Fibroblast of lung (primary cell): ENCODE measurements around the gene THUMPD1. TPM values are rescaled to one million over a fixed set of nuclear protein-coding genes. Genes with fewer than 3 reads are reported as not detected.

Source experiments
- DNase-seq, 2 donors: peaks; one replicate each; pipeline versions ENCODE4 v3.0.0 to v3.0.0-alpha.2; 2010; ENCODE audit warnings: low read depth in 2 of 2
- H2AFZ ChIP-seq: 2 replicates; pipeline ENCODE4 v1.5.1; 2012; ENCODE audit warnings: low read length, control low read depth, inconsistent platforms
- H3K27ac ChIP-seq: 2 replicates; pipeline ENCODE4 v1.5.1; 2011; ENCODE audit warnings: low read length, control low read depth; ENCODE audit not compliant: insufficient read depth
- H3K27me3 ChIP-seq: 2 replicates; pipeline ENCODE4 v1.5.1; 2011; ENCODE audit warnings: mild to moderate bottlenecking, low read length; ENCODE audit not compliant: control insufficient read depth, insufficient read depth
- H3K36me3 ChIP-seq: 2 replicates; pipeline ENCODE4 v1.5.1; 2011; ENCODE audit warnings: low read length; ENCODE audit not compliant: control insufficient read depth, insufficient read depth
- H3K4me1 ChIP-seq: 2 replicates; pipeline ENCODE4 v1.5.1; 2011; ENCODE audit warnings: low read length; ENCODE audit not compliant: control insufficient read depth, insufficient read depth; ENCODE audit errors: extremely low read depth
- H3K4me2 ChIP-seq: 2 replicates; pipeline ENCODE4 v1.5.1; 2011; ENCODE audit warnings: low read length, control low read depth; ENCODE audit not compliant: insufficient read depth; ENCODE audit errors: extremely low read depth
- H3K4me3 ChIP-seq, 4 experiments: fragments of 200-600 bp in 1 of 4; sonication (generic) in 1 of 4; replicated peaks in 1 of 4; 2 replicates each; pipeline ENCODE4 v1.5.1; 2011 to 2016; ENCODE audit warnings: low read length in 4 of 4, low read depth in 3 of 4, mild to moderate bottlenecking in 3 of 4, control low read depth in 2 of 4, inconsistent platforms in 1 of 4, mixed read lengths in 1 of 4; ENCODE audit not compliant: insufficient read depth in 1 of 4; ENCODE audit errors: control extremely low read depth in 1 of 4
- H3K79me2 ChIP-seq: 2 replicates; pipeline ENCODE4 v1.5.1; 2012; ENCODE audit warnings: mild to moderate bottlenecking, low read length, inconsistent platforms; ENCODE audit not compliant: control insufficient read depth, insufficient read depth
- H3K9ac ChIP-seq: 2 replicates; pipeline ENCODE4 v1.5.1; 2011; ENCODE audit warnings: mild to moderate bottlenecking, low read length, control low read depth; ENCODE audit not compliant: insufficient read depth
- H3K9me3 ChIP-seq: 2 replicates; pipeline ENCODE4 v1.5.1; 2012; ENCODE audit warnings: low read depth, low read length; ENCODE audit not compliant: control insufficient read depth, insufficient read depth
- H4K20me1 ChIP-seq: 2 replicates; pipeline ENCODE4 v1.5.1; 2011; ENCODE audit warnings: low read length; ENCODE audit not compliant: control insufficient read depth, insufficient read depth; ENCODE audit errors: extremely low read depth
- CTCF ChIP-seq, 2 donors: IDR thresholded peaks in 1 of 2; conservative IDR thresholded peaks in 1 of 2; 1 replicate in 1 of 2; 2 replicates in 1 of 2; pipeline ENCODE4 v1.5.1; 2011 to 2012; ENCODE audit warnings: low read length in 2 of 2, control low read depth in 1 of 2, inconsistent platforms in 1 of 2, low read depth in 1 of 2, mild to moderate bottlenecking in 1 of 2
- EZH2 ChIP-seq: IDR thresholded peaks from 2 replicates; pipeline ENCODE4 v1.5.1; 2012; ENCODE audit warnings: low read length, control low read depth, mild to moderate bottlenecking; ENCODE audit errors: missing control alignments
- polyA plus RNA-seq, 2 donors: library from polyadenylated mRNA; depleted of rRNA in 1 of 2; stranded (reverse) in 1 of 2; unstranded in 1 of 2; fragments of >200 nt; gene quantifications; 2 replicates each; pipeline ENCODE4 v1.2.1, GENCODE V29; 2011 to 2012; ENCODE audit warnings: missing spikeins in 1 of 2
- total RNA-seq: library from RNA; depleted of rRNA; stranded (reverse); fragments of >200 nt; gene quantifications from 2 replicates; pipeline ENCODE4 v1.2.1, GENCODE V29; 2014

THUMPD1 gene
- total and polyA plus RNA-seq, 2 donors (not counting 1 experiment from before 2014, with no cell fraction given), result 31.0 to 54.3 TPM

- no peaks in the 10 kb centered on the region for H3K27me3 ChIP-seq
- peaks cover 2% of the 10 kb centered on the region for H3K4me1 ChIP-seq
- DNase-seq, result peak; percentile 72 to 79
- peaks cover 25% of the 10 kb centered on the region for H3K79me2 ChIP-seq
- TF ChIP-seq EZH2 (no peak), CTCF (conservative IDR thresholded peaks at IDR 0.05 in 1 of 2, IDR thresholded peaks at IDR 0.05 in 1 of 2; ENCODE audit: low read depth in 1 of 2, low read length in 2 of 2) (no peak)
- no peaks in the 10 kb centered on the region for H4K20me1 ChIP-seq
- peak overlapping the region; percentile 92 for H3K27ac ChIP-seq
- peak overlapping the region; percentile 80 for H3K4me2 ChIP-seq
- H3K36me3 ChIP-seq, result peaks cover 5% of the 10 kb centered on the region
- H2AFZ ChIP-seq, result peak overlapping the region; percentile 97
- peak overlapping the region; percentile 90 to 99 (median 94) for H3K4me3 ChIP-seq
- no peaks in the 10 kb centered on the region for H3K9me3 ChIP-seq
- peak overlapping the region; percentile 97 for H3K9ac ChIP-seq
Observed at GRCh38 chr16:20740901-20741521, 607 bp downstream of the THUMPD1 start.

GRCh38 chr16:20740007-20740883 lies 1.4 kb downstream of the THUMPD1 start:
- H3K9ac ChIP-seq, result peak overlapping the region; percentile 57
- no peaks in the 10 kb centered on the region for H3K27me3 ChIP-seq
- H3K79me2 ChIP-seq, result peaks cover 25% of the 10 kb centered on the region
- H2AFZ ChIP-seq, result no peak overlapping the region
- DNase-seq, result peak in 1 of 2 donors; percentile 2
- peak overlapping the region; percentile 90 to 99 (median 94) for H3K4me3 ChIP-seq
- H3K4me2 ChIP-seq, result peak overlapping the region; percentile 80
- H3K9me3 ChIP-seq, result no peaks in the 10 kb centered on the region
- peaks cover 6% of the 10 kb centered on the region for H3K36me3 ChIP-seq
- peaks cover 2% of the 10 kb centered on the region for H3K4me1 ChIP-seq
- TF ChIP-seq EZH2 (no peak), CTCF (conservative IDR thresholded peaks at IDR 0.05 in 1 of 2, IDR thresholded peaks at IDR 0.05 in 1 of 2; ENCODE audit: low read depth in 1 of 2, low read length in 2 of 2) (peak; percentile 29 to 41)
- no peaks in the 10 kb centered on the region for H4K20me1 ChIP-seq
- H3K27ac ChIP-seq, result peak overlapping the region; percentile 92

GRCh38 chr16:20735490-20735889 lies 6.1 kb downstream of the THUMPD1 start:
- peaks cover 2% of the 10 kb centered on the region for H3K4me1 ChIP-seq
- no peaks in the 10 kb centered on the region for H4K20me1 ChIP-seq
- no peak overlapping the region for H3K9ac ChIP-seq
- H2AFZ ChIP-seq, result no peak overlapping the region
- no peaks in the 10 kb centered on the region for H3K27me3 ChIP-seq
- DNase-seq, result peak in 1 of 2 donors; percentile 31
- H3K9me3 ChIP-seq, result no peaks in the 10 kb centered on the region
- TF ChIP-seq EZH2 (no peak), CTCF (conservative IDR thresholded peaks at IDR 0.05 in 1 of 2, IDR thresholded peaks at IDR 0.05 in 1 of 2; ENCODE audit: low read depth in 1 of 2, low read length in 2 of 2) (no peak)
- peaks cover 18% of the 10 kb centered on the region for H3K79me2 ChIP-seq
- H3K4me2 ChIP-seq, result no peak overlapping the region
- H3K4me3 ChIP-seq, result no peak overlapping the region
- peaks cover 6% of the 10 kb centered on the region for H3K36me3 ChIP-seq
- no peak overlapping the region for H3K27ac ChIP-seq
